Ectodermal cell (in vitro differentiated cells): ENCODE data around the gene BARHL2.

Experiments used
- H3K27ac ChIP-seq: 2 replicates; pipeline ENCODE4 v1.7.0; 2013; ENCODE audit warnings: mild to moderate bottlenecking, low read depth, low read length; ENCODE audit not compliant: insufficient read depth, poor library complexity, severe bottlenecking
- H3K27me3 ChIP-seq: 2 replicates; pipeline ENCODE4 v1.7.0; 2013; ENCODE audit warnings: mild to moderate bottlenecking, low read length; ENCODE audit not compliant: insufficient read depth, control insufficient read depth, poor library complexity, severe bottlenecking
- H3K36me3 ChIP-seq: one replicate; pipeline ENCODE4 v1.7.0; 2013; ENCODE audit warnings: low read length; ENCODE audit not compliant: control insufficient read depth, insufficient read depth
- H3K4me1 ChIP-seq: one replicate; pipeline ENCODE4 v1.7.0; 2013; ENCODE audit warnings: low read length; ENCODE audit not compliant: control insufficient read depth, insufficient read depth
- H3K4me3 ChIP-seq: 2 replicates; pipeline ENCODE4 v1.7.0; 2013; ENCODE audit warnings: low read depth, low read length, control low read depth; ENCODE audit not compliant: insufficient read depth
- H3K9me3 ChIP-seq: 2 replicates; pipeline ENCODE4 v1.7.0; 2013; ENCODE audit warnings: mild to moderate bottlenecking, low read length, moderate library complexity; ENCODE audit not compliant: control insufficient read depth
- WGBS, 2 experiments: methylation state at CpG; one replicate each; pipeline ENCODE4 v1.1.7; 2013; ENCODE audit warnings: missing lambda C conversion rate in 2 of 2; 5-methylcytosine and 5-hydroxymethylcytosine counted together

The BARHL2 gene

DNA sequence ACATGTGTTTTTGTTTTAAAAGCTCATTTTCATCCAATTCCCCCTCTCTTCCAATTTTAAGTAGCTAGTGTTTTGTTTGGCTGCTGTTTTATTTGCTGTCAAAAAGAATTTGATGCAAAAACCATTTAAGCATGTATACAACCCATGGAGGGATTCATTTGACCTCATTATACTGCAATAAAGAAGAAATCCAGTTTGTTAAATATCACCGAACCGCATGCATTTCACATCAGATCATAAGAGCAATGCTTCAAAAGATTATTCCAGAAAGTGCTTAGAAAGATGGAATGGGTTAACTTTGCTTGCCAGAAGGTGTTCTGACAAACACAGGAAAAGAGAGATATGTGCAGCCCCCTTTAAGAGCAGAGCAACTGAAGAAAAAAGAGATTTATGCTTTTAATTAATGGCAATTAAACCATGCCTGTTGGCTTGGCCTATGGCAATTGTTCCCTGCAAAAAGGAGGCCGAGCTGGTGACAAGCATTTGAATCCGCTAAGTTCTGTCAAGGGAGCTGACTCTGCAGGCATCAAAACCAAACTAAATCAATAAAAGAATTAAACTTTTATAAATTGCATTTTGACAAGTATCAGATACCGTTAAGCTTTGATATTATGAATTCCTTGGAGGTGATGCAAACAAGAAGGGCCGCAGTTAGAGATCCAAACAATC lies 14.4 kb upstream of the BARHL2 start:
- 72 to 78% methylated on average over 3 to 6 of the region's 6 CpGs for WGBS, 2 experiments
- H3K4me1 ChIP-seq = peaks cover 16% of the 10 kb centered on the region
- no peaks in the 10 kb centered on the region for H3K36me3 ChIP-seq
- no peak overlapping the region for H3K4me3 ChIP-seq
- peaks cover 86% of the 10 kb centered on the region for H3K27me3 ChIP-seq
- H3K9me3 ChIP-seq = no peaks in the 10 kb centered on the region
- H3K27ac ChIP-seq = no peak overlapping the region

DNA sequence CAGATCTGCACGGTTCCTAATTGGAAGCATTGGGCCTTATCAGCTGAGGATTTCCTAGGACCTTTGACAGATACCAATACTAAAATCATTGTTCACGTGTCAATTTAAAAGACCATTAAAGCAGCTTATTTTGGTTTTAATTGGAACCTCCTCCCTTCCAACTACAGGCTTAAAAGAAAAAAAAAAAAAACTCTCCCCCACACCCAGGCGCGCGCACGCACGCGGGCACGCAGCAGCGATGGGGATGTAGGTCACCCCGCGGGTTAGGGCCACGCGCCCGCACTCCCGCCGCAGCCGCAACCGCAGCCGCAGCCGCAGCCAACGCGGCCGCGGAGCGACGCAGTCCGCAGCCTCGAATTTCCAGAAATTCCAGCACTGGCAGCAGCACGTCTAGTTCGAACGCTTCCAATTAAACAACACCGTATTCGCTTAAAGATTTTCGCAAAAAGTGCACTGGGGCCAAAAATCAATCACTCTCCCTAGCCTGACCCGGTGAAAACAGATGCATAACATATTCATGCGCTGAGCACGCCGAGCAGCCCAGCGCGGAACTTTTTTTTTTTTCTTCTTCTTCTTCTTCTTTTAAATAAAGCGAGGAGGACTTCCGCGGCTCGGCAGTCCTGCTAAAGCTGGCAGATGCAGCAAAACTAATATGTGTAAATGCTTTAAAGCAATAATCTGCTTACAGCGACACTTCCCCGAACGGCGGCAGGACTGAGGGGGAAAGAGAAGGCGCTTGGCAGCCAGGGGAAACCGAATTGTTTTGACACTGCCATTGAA lies 13.3 kb upstream of the BARHL2 start:
- no peaks in the 10 kb centered on the region for H3K9me3 ChIP-seq
- H3K36me3 ChIP-seq = no peaks in the 10 kb centered on the region
- 0 to 1% methylated on average over 47 to 51 of the region's 51 CpGs for WGBS, 2 experiments
- peak overlapping the region; percentile 31 for H3K4me3 ChIP-seq
- peaks cover 97% of the 10 kb centered on the region for H3K27me3 ChIP-seq
- H3K4me1 ChIP-seq = peaks cover 25% of the 10 kb centered on the region
- H3K27ac ChIP-seq = no peak overlapping the region

DNA sequence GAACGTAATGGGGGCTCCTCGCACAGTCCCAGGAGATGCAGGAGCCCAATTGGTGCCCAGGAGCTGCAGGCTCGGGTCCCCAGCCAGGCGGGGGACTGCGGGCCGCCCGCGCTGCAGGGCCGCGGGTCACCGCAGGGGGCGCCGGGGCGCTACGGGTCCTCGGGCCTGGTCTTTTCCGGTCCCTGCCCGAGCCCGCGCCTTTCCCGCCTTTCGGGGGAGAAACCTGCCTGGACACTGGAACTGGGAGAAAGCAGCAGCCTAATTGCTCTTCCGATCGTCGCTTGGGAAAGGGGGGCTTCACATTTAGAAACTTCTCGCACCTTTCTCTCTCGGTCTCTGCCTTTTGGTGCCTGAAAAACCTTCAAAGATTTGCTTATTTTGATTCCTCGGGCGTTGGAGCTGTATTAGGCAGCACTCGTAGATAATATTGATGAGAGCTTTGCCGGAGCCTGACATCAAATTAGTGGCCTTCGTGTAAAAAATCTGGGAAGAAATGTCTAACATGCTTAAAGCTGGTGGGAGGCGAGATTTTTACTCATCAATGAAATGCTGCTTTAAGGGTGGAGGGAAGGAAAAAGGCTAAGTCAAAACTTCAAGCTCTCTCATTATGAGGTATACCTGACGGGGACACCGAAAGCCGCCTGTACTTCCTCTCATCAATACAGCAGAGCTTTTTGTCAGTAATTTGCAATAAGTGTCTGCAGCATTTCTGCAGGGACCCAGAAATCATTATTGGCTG lies 12.6 kb upstream of the BARHL2 start:
- 1% methylated on average over 36 of the region's 36 CpGs for WGBS, 2 experiments
- Histone ChIP-seq H3K4me1 (peaks cover 25% of the 10 kb centered on the region), H3K27me3 (peaks cover 100% of the 10 kb centered on the region), H3K27ac (no peak overlapping the region), H3K36me3 (no peaks in the 10 kb centered on the region), H3K9me3 (no peaks in the 10 kb centered on the region), H3K4me3 (no peak overlapping the region)

DNA sequence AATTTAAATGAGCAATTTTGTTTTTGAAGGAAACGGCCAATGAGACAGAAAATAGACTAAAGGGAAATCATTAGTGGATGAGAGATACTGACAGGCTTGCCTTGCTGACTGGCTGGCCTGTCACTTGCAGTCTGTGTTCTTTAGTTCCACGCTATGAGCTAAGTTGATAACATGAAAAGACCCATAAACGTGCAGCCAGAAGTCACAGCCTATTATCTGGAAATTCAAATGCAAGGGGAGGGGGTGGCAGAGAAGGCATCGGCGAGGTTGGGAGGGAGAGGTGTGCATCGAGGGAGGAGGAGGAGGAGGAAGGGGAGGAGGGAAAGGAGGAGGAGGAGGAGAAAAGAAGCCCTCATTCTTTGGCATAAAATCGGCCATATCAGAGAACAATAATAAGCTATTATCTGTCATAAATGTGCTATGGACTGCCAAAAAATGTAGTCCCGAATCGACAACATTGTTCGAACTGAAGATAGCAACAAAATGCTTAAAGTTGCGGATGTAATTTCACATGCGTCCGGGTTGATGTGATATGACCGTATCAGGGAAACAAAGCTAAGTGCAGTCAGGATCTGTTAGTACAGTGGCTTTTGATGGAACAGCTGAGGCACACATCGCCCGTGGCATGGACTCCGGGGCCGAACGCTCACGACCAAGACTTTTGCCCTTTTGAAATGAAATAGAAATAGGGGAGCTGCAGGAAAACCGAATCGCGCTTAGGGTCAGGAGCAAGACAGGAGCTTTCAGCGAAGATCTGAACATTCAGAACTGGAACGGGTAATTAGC lies 11.6 kb upstream of the BARHL2 start:
- 5% methylated on average over 24 to 25 of the region's 25 CpGs for WGBS, 2 experiments

DNA sequence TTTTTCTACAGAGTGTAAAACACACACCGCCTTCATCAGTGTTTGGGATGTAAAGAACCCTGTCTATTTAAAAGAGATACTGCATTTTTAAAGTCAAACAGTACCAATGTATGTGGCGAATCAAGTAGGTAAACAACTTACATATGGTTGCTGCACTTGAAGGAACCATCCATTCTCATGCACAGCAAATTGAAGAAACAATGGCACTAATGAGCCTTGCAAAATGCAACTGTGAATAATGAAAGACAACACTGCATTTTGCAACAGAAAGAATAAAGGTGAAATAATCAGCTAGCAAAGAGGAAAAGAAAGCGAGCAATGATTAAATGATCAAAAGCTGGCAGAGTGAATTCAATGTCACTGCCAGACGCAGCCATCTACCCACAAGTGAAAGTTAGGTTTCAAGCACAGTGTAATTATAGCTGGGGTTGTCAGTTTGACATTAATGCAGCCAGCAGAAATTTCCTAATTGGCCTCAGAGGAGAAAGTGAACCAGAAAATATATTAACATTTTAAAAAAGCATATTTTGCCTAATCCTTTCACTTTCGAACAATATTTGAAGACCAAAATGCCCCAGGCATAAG lies 10.9 kb upstream of the BARHL2 start:
- no peak overlapping the region for H3K27ac ChIP-seq
- 4% methylated on average over 4 to 5 of the region's 5 CpGs for WGBS, 2 experiments
- peaks cover 25% of the 10 kb centered on the region for H3K4me1 ChIP-seq

More for the DNA sequence above, 11.6 kb upstream of the BARHL2 start:
- Histone ChIP-seq H3K4me1 (peaks cover 25% of the 10 kb centered on the region), H3K4me3 (no peak overlapping the region), H3K36me3 (no peaks in the 10 kb centered on the region), H3K9me3 (no peaks in the 10 kb centered on the region), H3K27me3 (peaks cover 100% of the 10 kb centered on the region), H3K27ac (no peak overlapping the region)

DNA sequence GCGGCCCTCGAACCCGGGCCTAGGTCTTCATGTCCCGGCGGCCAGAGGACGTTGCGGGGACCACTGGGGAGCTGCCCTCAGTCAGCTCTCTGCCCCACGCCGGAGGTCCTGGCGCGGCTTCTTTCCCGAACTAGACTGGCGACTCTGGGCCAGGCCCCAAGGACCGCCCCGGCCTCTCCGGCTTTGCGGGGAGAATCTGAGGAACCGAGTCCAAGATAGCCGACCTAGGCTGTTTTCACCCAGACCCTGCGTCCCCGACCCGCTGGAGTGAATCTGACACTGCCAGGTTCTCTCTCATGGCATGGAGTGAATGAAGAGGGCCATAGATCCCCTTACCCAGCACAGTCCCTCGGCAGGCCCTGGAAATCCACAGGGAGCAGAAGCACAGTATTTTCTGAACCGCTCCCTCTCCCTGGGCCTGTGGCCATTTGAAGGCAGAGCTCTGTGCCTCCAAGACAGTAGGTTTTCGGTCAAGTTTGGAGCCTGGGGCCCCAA lies 9.9 kb upstream of the BARHL2 start:
- Histone ChIP-seq H3K27me3 (peaks cover 100% of the 10 kb centered on the region), H3K4me1 (peaks cover 25% of the 10 kb centered on the region), H3K36me3 (no peaks in the 10 kb centered on the region), H3K9me3 (no peaks in the 10 kb centered on the region), H3K4me3 (peak overlapping the region; percentile 25), H3K27ac (no peak overlapping the region)
- 2 to 3% methylated on average over 25 of the region's 25 CpGs for WGBS, 2 experiments

More for the DNA sequence above, 10.9 kb upstream of the BARHL2 start:
- no peaks in the 10 kb centered on the region for H3K36me3 ChIP-seq
- no peaks in the 10 kb centered on the region for H3K9me3 ChIP-seq
- H3K27me3 ChIP-seq = peaks cover 100% of the 10 kb centered on the region
- H3K4me3 ChIP-seq = no peak overlapping the region

- peaks cover 100% of the 10 kb centered on the region for H3K27me3 ChIP-seq
- no peak overlapping the region for H3K27ac ChIP-seq
- H3K4me3 ChIP-seq = peak overlapping the region; percentile 25
- H3K9me3 ChIP-seq = no peaks in the 10 kb centered on the region
- WGBS, 2 experiments = 1 to 2% methylated on average over 28 of the region's 28 CpGs
- H3K4me1 ChIP-seq = peaks cover 25% of the 10 kb centered on the region
- H3K36me3 ChIP-seq = no peaks in the 10 kb centered on the region
Observed at GRCh38 chr1:90726425-90726985, 9.4 kb upstream of the BARHL2 start.

DNA sequence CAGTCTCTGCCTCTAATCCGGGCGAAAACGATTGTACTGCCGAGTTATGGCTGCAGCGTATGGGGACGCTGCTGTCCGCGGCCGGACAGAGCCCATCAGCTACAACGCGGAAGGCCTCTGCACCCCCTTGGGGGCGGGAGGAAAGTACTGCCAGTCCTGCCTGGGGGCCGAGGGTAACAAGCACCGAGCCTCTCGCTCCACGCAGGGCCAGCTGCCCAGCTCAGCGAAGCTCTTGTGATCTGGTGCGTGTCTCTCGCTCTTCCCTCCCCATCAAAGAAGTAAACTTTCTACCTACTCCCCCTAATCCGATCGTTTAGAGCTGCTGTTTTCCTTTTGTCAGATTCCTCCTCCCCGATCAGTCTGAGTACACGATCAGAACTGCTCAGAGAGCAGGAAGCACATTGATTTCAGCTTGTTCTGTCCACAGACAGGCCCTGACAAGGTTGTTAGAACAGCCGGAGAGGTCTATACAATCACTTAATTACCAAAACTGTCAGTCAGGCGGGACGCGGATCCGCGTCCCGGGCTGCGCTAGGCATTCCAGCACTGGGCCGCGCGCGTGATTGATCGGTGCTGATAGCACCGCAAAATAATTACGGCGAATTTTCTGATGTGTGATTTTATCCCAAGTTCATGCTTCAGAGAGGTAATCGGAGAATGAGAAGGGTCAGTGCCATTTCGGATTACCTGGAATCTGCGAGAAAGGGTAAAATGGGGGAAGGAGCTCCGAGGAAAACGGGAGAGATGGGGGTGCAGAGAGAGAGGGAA lies 8.7 kb upstream of the BARHL2 start:
- H3K27me3 ChIP-seq = peaks cover 100% of the 10 kb centered on the region
- peak overlapping the region; percentile 26 for H3K4me3 ChIP-seq
- H3K27ac ChIP-seq = no peak overlapping the region
- 0 to 1% methylated on average over 44 of the region's 44 CpGs for WGBS, 2 experiments
- no peaks in the 10 kb centered on the region for H3K9me3 ChIP-seq
- H3K36me3 ChIP-seq = no peaks in the 10 kb centered on the region
- H3K4me1 ChIP-seq = peaks cover 25% of the 10 kb centered on the region
